Endodermal cell (in vitro differentiated cells): Measurements from ENCODE around the gene PRKCQ. TPM values are rescaled to one million over a fixed set of nuclear protein-coding genes. Genes with fewer than 3 reads are reported as not detected.

Source experiments
- DNase-seq: peaks from one replicate; pipeline ENCODE4 v3.0.0-alpha.2; 2017
- H3K27ac ChIP-seq: 2 replicates; pipeline ENCODE4 v1.5.1; 2013; ENCODE audit warnings: mild to moderate bottlenecking, low read depth, low read length, moderate library complexity
- H3K27me3 ChIP-seq: 2 replicates; pipeline ENCODE4 v1.6.1; 2013; ENCODE audit warnings: mild to moderate bottlenecking, low read length, moderate library complexity; ENCODE audit not compliant: insufficient read depth, control insufficient read depth, poor library complexity, severe bottlenecking
- H3K36me3 ChIP-seq: 2 replicates; pipeline ENCODE4 v1.7.0; 2013; ENCODE audit warnings: mild to moderate bottlenecking, low read length, moderate library complexity; ENCODE audit not compliant: control insufficient read depth, insufficient read depth
- H3K4me1 ChIP-seq: one replicate; pipeline ENCODE4 v1.7.0; 2013; ENCODE audit warnings: low read length; ENCODE audit not compliant: control insufficient read depth, insufficient read depth
- H3K4me3 ChIP-seq: 2 replicates; pipeline ENCODE4 v1.5.1; 2013; ENCODE audit warnings: mild to moderate bottlenecking, low read length, moderate library complexity
- H3K9ac ChIP-seq: 2 replicates; pipeline ENCODE4 v1.6.1; 2013; ENCODE audit warnings: mild to moderate bottlenecking, low read length, moderate library complexity; ENCODE audit not compliant: poor library complexity, severe bottlenecking; ENCODE audit errors: extremely low read depth
- H3K9me3 ChIP-seq: 2 replicates; pipeline ENCODE4 v1.6.1; 2013; ENCODE audit warnings: mild to moderate bottlenecking, low read length, moderate library complexity; ENCODE audit not compliant: control insufficient read depth
- H3K27ac Mint-ChIP-seq: 2 replicates; pipeline ENCODE4 v1.8.0; 2020; ENCODE audit warnings: mixed read lengths
- H3K27me3 Mint-ChIP-seq: 2 replicates; pipeline ENCODE4 v1.8.0; 2021; ENCODE audit warnings: mild to moderate bottlenecking, mixed read lengths; ENCODE audit not compliant: insufficient read depth
- H3K36me3 Mint-ChIP-seq: 2 replicates; pipeline ENCODE4 v1.8.0; 2020; ENCODE audit warnings: low read depth, mixed read lengths
- H3K4me1 Mint-ChIP-seq: 2 replicates; pipeline ENCODE4 v1.8.0; 2020; ENCODE audit warnings: mixed read lengths
- H3K4me3 Mint-ChIP-seq: 2 replicates; pipeline ENCODE4 v1.8.0; 2020; ENCODE audit warnings: mild to moderate bottlenecking, moderate library complexity, mixed read lengths
- H3K9me3 Mint-ChIP-seq: 2 replicates; pipeline ENCODE4 v1.8.0; 2020; ENCODE audit warnings: mild to moderate bottlenecking, mixed read lengths
- WGBS, 2 experiments: methylation state at CpG; one replicate each; pipeline versions ENCODE4 v1.1.5 to v1.1.7; 2013; ENCODE audit warnings: missing lambda C conversion rate in 2 of 2, mixed read lengths in 1 of 2; ENCODE audit not compliant: insufficient coverage in 1 of 2, insufficient read length in 1 of 2; 5-methylcytosine and 5-hydroxymethylcytosine counted together
- total RNA-seq, 2 donors: library from RNA; stranded (reverse); fragmentation: NEBNext Ultra II Directional in 1 of 2; extraction: Animal tissue kit (Norgen Biotek cat#: 25700) in 1 of 2; gene quantifications; 2 replicates in 1 of 2; 3 replicates in 1 of 2; pipeline ENCODE4 v1.2.1, GENCODE V29; 2021
- TF ChIP-seq, protein P1 (sequence below): fragments of 200-600 bp; sonication (generic); conservative IDR thresholded peaks from 2 replicates; pipeline ENCODE4 v1.5.0; 2021; ENCODE audit warnings: antibody characterized with exemption, mild to moderate bottlenecking

PRKCQ gene
- total RNA-seq, 2 donors from 2014 or later: 24.3 to 29.1 TPM

DNA sequence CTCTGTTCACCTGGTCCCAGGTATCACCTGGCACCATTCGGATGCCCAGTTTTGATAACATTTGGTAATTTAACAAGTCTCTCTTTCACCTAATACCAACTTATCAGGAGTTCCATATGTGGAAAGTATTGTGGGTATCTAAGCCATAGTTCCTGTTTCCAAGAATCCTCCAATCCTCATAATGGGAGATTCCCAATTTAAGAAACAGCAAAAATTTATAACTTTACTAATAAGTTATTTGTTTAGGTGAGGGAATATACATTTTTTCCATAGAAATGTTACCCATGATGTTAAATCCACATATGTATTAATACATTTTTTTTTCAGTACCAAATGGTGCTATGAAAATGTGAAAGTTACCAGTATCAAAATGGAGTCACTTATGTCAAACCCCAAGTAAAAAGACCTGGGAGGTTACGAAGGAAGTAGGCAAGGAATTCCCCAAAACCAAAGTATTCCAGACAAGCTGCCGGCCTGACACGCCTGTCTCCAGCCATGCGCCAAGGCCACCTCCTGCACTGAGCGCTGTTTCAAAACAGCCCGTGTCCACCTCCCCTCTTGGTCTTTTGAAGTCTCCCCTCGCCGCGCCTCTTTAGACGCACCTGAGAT, 44.8 kb downstream of the PRKCQ start:
- Mint-ChIP-seq H3K4me3 (no peak overlapping the region), H3K9me3 (no peaks in the 10 kb centered on the region), H3K36me3 (peaks cover 4% of the 10 kb centered on the region), H3K4me1 (peaks cover 19% of the 10 kb centered on the region), H3K27me3 (no peaks in the 10 kb centered on the region), H3K27ac (no peak overlapping the region)
- Histone ChIP-seq H3K27me3 (no peaks in the 10 kb centered on the region), H3K27ac (no peak overlapping the region), H3K36me3 (peaks cover 5% of the 10 kb centered on the region), H3K9me3 (no peaks in the 10 kb centered on the region), H3K4me3 (no peak overlapping the region), H3K9ac (no peak overlapping the region), H3K4me1 (no peaks in the 10 kb centered on the region)
- 96 to 98% methylated on average over 6 to 11 of the region's 11 CpGs for WGBS, 2 experiments
- TF ChIP-seq, protein P1, sequence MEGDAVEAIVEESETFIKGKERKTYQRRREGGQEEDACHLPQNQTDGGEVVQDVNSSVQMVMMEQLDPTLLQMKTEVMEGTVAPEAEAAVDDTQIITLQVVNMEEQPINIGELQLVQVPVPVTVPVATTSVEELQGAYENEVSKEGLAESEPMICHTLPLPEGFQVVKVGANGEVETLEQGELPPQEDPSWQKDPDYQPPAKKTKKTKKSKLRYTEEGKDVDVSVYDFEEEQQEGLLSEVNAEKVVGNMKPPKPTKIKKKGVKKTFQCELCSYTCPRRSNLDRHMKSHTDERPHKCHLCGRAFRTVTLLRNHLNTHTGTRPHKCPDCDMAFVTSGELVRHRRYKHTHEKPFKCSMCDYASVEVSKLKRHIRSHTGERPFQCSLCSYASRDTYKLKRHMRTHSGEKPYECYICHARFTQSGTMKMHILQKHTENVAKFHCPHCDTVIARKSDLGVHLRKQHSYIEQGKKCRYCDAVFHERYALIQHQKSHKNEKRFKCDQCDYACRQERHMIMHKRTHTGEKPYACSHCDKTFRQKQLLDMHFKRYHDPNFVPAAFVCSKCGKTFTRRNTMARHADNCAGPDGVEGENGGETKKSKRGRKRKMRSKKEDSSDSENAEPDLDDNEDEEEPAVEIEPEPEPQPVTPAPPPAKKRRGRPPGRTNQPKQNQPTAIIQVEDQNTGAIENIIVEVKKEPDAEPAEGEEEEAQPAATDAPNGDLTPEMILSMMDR: no peak
- DNase-seq: no peak

DNA sequence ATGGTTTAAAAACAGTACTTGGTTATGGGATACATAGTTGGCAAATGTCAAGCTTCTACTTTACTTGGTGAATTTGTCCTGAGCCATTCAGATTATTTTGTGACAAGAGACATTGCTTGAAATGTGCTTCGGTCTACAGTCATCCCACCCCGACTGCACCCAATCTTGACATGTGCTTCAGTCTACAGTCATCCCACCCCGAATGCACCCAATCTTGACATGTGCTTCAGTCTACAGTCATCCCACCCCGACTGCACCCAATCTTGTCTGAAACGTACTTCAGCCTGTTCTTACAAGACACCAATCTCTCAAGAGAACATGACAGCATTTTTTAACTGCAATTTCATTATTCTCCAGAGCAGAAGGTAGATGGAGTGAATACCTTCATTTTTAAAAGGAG, 47.8 kb downstream of the PRKCQ start:
- Histone ChIP-seq H3K27me3 (no peaks in the 10 kb centered on the region), H3K9me3 (no peaks in the 10 kb centered on the region), H3K4me1 (peaks cover 7% of the 10 kb centered on the region), H3K4me3 (no peak overlapping the region), H3K36me3 (peaks cover 5% of the 10 kb centered on the region), H3K9ac (no peak overlapping the region), H3K27ac (no peak overlapping the region)
- 93 to 95% methylated on average over 3 to 5 of the region's 5 CpGs for WGBS, 2 experiments
- Mint-ChIP-seq H3K36me3 (peaks cover 4% of the 10 kb centered on the region), H3K27me3 (peaks cover 3% of the 10 kb centered on the region), H3K27ac (no peak overlapping the region), H3K9me3 (no peaks in the 10 kb centered on the region), H3K4me1 (peaks cover 40% of the 10 kb centered on the region), H3K4me3 (no peak overlapping the region)
- no peak for DNase-seq
- TF ChIP-seq, protein P1: no peak

DNA sequence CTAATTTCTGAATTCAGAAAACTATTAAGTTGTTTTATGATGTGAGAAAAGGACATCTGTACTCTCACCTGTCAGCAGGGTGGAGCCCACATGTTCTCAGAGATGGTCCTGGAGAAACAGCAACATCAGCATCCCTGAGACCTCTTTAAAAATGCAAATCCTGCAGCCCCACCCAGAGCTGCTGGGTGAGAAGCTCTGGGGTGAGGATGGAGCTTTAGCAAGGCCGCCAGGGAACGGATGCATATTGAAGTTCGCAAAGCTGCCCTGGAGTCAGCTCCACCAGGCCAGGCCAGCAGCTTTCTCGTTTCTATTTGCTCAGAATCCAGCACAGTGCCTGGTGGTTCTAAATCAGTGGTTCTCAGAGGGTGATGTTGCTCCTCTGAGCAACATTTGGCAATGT, 49.1 kb downstream of the PRKCQ start:
- DNase-seq: no peak
- H3K27me3 Mint-ChIP-seq: peaks cover 3% of the 10 kb centered on the region
- Histone ChIP-seq H3K36me3 (peaks cover 16% of the 10 kb centered on the region), H3K9me3 (no peaks in the 10 kb centered on the region), H3K27me3 (no peaks in the 10 kb centered on the region), H3K4me1 (peaks cover 11% of the 10 kb centered on the region), H3K4me3 (no peak overlapping the region), H3K9ac (no peak overlapping the region), H3K27ac (no peak overlapping the region)
- WGBS, 2 experiments: 80 to 100% methylated on average over 1 to 4 of the region's 4 CpGs
- H3K4me3 Mint-ChIP-seq: no peak overlapping the region
- no peak overlapping the region for H3K27ac Mint-ChIP-seq
- peaks cover 43% of the 10 kb centered on the region for H3K4me1 Mint-ChIP-seq
- H3K9me3 Mint-ChIP-seq: no peaks in the 10 kb centered on the region
- H3K36me3 Mint-ChIP-seq: peaks cover 10% of the 10 kb centered on the region
- TF ChIP-seq, protein P1: no peak
